Activated gamma-delta T cell (primary cell): ENCODE data around the gene MATN4.

Source experiments
- DNase-seq: peaks from one replicate; lab custom pipeline; 2025; lab: John Stamatoyannopoulos, UW

MATN4 gene

DNA sequence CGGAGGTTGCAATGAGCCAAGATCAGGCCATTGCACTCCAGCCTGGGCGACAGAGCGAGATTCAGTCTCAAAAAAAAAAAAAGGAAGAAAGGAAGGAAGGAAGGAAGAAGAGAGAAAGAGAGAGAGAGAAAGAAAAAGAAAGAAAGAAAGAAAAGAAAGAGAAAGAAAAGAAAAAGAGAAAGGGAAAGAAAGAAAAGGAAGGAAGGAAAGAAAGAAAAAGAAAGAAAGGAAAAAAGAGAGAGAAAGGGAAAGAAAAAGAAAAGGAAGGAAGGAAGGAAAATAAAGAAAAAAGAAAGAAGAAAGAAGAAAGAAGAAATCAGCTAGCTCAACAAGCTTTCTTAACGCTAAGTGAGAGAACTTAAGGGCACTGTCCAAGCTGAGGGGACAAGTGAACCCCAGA lies 7.6 kb upstream of the MATN4 start:
- no peak for DNase-seq

DNA sequence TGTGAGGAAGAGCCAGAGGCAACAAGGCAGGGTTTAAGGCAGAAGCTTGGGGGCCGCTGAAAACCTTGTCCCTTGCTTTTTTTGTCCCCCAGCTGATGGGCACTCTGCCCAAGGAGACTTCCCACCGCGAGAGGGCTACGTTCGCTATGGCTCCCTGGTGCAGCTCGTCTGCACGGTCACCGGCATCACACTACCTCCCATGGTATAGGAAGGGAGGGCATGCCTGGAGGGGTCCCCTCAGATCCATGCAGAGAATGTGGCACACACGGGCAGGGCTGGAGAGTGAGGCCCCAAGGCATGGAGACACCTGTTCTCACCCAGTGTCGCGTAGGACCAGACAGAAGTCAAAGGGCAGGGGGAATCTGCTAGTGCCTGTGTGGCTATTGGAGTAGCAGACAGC lies 5.8 kb upstream of the MATN4 start:
- no peak for DNase-seq

- DNase-seq, result no peak
Observed at GRCh38 chr20:45313065-45313695, 5.1 kb upstream of the MATN4 start.

DNA sequence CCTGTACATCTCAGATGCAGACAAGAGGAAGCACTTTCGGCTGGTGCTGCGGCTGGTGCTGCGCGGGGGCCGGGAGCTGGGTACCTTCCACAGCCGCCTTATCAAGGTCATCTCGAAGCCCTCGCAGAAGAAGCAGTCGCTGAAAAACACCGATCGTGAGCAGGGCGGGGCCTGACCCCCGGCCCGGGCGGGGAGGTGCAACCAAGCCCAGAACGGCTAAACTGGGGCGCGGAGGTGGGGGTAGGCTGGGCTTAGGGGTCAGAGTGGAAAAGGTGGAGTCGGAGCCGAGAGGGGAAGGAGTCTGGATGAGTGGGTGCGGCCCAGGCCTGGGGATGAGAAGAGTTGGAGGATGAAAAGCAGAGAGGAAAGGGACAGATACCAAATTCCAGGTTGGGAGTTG lies 4.1 kb upstream of the MATN4 start:
- no peak for DNase-seq

- no peak for DNase-seq
Observed at GRCh38 chr20:45311589-45312211, 3.6 kb upstream of the MATN4 start.

- no peak for DNase-seq
Observed at GRCh38 chr20:45309075-45309474, 976 bp upstream of the MATN4 start.

DNA sequence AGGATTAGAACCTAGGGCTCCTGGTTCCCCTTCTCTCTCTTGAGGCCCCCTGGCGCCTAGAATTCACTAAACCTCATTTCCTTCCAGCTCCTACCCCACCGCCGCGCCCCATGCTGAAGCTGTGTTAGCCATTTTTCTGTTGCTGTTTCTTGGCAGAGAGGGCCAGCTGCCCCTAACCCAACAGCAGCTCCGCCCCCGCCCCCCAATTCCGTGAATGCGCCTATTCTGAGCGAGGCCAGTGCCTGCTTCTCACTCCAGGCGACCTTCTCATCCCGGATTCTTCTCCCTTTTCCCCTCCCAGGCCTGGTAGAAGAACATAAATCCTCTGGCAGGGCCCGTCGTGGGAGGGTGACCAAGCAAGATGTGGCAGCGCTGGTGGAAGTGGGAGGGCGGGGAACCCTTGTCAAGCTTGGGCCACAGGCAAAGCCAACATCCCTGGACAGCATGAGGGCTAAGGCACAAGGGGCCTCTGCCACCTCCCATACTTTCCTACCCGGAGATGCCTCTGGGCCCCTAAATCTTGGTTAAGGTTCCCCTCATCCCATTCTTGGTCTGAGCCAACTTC lies 941 bp downstream of the MATN4 start:
- no peak for DNase-seq

- peak; percentile 29 for DNase-seq
Observed at GRCh38 chr20:45306431-45306982, 1.6 kb downstream of the MATN4 start, which contains the start of gene RBPJL. RBPJL (plus strand) TSS chr20:45306840; CDS start chr20:45306923, 83 bp downstream.

DNA sequence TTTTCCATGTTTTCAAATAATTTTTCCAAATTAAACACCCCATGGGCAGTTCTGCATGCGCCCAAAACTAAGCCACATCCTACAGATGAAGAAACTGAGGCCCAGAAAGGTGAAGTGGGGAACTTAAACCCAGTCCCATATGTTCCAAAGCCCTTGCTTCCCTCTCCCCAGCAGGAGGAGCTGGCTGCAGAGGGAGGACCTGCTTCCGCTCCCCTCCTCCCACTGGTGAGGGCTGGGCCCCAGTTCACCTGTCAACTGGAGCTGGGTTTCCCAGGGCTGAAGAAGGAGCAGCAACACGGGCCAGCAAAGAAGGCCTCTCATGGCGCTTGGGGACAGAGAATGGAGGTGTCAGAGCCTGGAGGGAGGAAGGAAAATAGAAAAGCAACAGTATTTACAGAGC lies 2.8 kb downstream of the MATN4 start:
- no peak for DNase-seq

GRCh38 chr20:45304464-45304999 lies 3.6 kb downstream of the MATN4 start:
- no peak for DNase-seq

GRCh38 chr20:45303586-45304463 lies 4.3 kb downstream of the MATN4 start:
- no peak for DNase-seq

DNA sequence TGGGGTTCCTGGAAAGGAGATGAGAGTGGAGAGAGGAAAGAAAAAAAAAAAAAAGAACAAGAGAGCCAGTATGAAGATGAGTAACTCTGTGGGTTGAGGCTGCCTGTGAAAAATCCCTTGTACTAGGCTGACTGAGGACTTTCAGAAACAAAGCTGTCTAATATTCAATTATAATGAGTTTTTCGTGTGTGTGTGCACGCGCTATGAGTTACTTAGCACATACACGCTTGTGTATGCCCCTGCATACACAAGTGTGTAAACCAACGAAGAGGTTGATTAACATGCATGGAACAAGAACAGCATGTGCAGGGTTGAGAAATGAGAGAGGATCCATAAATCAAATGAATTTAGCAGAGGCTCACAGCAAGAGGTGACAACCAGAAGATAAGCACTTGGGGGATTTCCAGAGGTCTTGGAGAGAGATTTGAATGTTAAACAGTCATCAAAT lies 6.3 kb downstream of the MATN4 start:
- DNase-seq, result no peak

DNA sequence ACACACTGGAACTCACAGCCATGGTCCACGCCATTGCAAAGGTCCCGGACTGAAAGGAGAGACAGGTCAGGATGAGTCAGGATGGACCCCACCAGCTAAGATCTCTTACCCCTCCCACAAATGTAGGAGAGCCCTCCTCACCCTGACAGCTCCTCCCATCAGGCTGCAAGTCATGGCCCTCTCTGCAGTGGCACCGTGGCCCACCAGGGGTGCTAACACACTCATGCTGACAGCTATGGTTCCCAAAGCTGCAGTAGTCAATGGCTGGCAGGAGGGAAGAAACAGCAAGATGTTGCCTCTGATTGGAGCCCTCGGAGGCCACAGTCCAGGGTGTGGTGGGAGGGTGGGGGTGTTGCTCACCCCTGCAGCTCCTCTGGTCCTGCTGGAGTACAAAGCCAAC lies 7.1 kb downstream of the MATN4 start:
- DNase-seq, result no peak

DNA sequence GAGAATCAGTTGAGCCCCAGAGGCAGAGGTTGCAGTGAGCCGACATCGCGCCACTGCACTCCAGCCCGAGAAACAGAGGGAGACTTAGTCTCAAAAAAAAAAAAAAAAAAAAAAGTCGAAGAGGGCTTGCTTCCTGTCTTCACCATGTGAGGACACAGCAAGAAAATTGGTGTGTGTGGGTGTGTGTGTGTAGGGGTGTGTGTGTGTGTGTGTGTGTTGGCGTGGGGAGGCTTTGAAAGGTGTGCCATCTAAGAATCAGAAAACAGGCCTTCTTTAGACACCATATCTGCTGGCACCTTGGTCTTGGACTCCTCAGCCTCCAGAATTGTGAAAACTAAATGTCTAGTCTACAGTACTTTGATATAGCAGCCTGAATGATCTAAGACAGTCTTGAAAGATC lies 8.3 kb downstream of the MATN4 start:
- no peak for DNase-seq

GRCh38 chr20:45297786-45298497 lies 10.2 kb downstream of the MATN4 start:
- DNase-seq, result no peak

GRCh38 chr20:45294659-45295058 lies 13.4 kb downstream of the MATN4 start:
- DNase-seq, result no peak

- no peak for DNase-seq
Observed at GRCh38 chr20:45294003-45294368, 14.1 kb downstream of the MATN4 start.

- peak; percentile 56 for DNase-seq
Observed at GRCh38 chr20:45293041-45294002, 14.8 kb downstream of the MATN4 start.

- no peak for DNase-seq
Observed at GRCh38 chr20:45292343-45292742, 15.8 kb downstream of the MATN4 start.

DNA sequence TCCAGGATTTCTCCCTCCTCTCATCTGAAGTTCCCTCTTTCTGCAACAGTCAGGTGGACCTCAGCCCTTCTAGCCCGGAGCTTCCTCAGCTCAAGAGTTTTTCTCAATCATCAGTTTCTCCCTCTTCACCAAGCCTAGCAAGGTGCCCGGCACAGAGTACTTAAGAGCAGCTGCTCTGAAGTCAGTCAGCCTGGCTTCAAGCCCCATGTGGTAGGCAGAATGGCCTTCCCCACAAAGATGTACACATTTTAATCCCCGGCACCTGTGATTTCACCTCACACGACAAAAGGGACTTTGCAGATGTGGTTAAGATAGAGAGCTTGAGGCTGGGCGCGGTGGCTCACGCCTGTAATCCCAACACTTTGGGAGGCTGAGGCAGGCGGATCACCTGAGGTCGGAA lies 16.6 kb downstream of the MATN4 start:
- DNase-seq, result no peak
